GM19099 (cell line): ENCODE measurements around the gene TEC.

Experiments used
- POLR2A ChIP-seq: IDR thresholded peaks from 3 replicates; pipeline ENCODE4 v1.6.1; 2011; ENCODE audit warnings: low read depth; ENCODE audit not compliant: insufficient read length; ENCODE audit errors: extremely low read depth

TEC gene

DNA sequence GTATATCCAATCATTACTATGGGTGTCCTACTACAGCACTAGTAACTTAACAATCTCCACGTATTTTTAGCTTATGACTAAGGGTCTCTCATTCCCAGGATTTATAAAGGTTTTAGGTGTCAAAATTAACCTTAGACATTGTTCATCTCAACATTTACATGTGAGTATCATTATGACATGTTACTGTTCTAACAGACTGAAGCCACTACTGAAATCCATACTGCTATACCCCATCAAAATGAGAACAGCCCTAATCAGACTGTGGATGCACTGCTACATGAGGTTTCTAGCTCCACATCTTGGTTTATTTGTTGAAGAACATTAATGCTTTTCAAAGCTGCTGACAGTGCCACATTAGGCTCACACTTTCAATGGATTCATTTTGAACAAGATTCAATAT lies 100.0 kb downstream of the TEC start:
- no peak for TF ChIP-seq POLR2A

GRCh38 chr4:48167538-48168263 lies 101.9 kb downstream of the TEC start:
- TF ChIP-seq POLR2A: no peak

DNA sequence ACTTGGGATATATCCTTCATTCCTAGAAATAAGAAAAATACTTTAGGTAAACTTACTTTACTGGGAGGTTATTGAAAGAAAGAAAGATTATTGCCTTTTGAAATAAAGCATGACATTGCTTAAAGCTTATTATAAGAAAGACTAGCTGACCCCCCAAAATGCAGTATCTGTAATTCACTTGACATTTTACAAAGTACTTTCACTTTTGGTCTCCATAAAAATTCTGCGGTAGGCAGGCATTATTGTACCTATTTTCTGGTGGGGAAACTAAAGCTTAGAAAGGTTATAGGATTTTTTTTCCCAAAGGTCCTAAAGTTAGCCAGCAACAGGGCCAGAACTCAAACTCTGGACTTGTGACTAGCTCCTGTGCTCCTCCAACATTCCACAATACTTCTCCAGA lies 105.9 kb downstream of the TEC start:
- TF ChIP-seq POLR2A: no peak

- TF ChIP-seq POLR2A: no peak
Observed at GRCh38 chr4:48162162-48162561, 107.5 kb downstream of the TEC start.

DNA sequence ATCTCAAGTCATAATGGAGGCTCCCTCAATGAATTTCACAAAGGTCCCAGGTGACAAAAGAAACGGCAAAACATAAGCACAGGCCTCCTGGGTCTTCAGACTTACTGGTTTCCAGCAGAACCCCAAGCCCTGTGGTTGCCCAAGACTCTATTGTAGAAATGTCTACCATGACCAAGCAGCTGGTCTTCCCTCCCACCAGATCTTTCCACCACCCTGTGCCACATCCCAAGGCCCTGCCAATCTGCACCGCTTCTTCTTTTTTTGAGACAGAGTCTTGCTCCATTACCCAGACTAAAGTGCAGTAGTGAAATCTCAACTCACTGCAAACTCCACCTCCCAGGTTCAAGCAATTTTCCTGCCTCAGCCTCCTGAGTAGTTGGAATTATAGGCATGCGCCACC lies 112.4 kb downstream of the TEC start:
- no peak for TF ChIP-seq POLR2A

DNA sequence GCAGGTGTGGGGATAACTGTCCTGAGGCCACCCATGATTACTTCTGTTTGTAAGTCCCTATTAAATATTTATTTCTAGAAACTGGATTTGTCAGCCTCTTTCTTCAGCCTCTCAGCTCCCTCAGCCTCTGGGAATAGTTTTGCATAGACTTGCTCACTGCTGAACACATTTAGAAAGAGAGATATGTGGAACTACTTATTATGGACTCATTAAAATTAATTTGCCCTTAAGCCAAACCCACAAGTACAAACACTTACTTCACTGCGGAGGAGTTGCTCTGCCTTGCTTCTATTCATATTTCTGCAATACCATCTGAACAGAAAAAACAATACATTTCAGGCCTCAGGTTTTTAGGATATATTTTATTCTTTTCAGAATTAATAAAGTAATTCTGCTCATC lies 113.2 kb downstream of the TEC start:
- no peak for TF ChIP-seq POLR2A

DNA sequence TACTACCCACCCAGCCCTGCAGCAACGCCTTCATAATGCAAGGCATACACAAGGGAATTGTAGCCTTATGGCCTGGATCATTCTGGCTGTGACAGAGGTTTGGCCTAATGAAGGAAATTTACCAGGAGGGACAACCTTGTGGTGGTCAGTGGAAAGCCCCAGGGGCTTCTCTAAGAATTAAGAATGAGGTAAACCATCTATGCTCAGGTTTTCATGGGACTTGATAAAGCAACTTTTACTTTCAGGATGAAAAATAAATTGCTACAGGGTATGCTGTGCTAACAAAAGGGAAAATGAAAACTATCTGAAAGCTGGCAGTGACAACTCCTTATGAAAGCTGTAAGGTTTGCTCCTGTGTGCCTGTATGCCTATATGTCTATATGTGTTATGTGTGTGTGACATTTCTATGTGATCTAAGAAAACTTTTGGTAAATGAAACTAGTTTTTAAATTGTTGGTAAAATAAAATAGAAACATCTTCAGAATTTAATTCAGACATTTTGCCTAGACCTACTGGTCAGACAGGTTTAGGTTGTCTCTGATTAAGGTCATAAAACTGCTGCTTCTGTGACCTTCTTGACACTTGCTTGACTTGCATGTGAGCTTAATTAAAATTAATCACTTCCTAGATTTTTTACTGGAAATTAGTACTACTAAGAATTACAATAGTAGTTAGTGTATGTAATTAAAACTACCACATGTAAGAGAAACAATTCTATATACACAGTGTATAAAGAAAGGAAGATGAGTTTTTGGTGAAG lies 115.7 kb downstream of the TEC start:
- no peak for TF ChIP-seq POLR2A

DNA sequence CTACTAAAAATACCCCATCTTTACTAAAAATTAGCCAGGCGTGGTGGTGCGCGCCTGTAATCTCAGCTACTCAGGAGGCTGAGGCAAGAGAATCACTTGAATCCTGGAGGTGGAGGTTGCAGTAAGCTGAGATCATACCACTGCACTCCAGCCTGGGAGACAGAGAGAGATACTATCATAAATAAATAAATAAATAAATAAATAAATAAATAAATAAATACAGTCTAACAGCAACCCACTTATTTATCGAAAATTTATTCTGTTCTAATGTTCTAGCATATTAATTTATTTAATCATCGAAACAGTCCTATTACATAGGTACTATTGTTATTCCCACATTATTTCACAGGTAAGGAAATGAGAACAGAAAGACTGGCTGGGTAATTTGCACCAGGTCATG lies 117.4 kb downstream of the TEC start:
- TF ChIP-seq POLR2A: no peak

- TF ChIP-seq POLR2A: no peak
Observed at GRCh38 chr4:48149827-48150370, 119.7 kb downstream of the TEC start.

DNA sequence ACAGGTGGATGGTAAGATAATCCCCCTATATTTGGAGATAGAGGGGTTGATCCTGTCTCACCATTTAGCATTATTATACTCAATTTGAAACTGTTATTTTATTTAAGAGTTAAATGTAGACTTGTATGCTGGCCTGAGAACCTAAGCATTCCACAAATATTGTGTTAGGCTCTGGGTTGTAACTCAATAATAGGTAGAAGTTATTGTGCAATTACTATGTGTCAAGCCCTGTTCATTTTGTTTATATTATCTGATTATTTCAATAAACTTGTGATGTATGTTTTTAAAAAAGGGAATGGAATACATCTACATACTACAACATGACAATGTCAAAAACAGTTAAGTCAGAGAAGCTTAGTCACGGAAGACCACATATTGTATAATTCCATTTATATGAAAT lies 122.0 kb downstream of the TEC start:
- no peak for TF ChIP-seq POLR2A

DNA sequence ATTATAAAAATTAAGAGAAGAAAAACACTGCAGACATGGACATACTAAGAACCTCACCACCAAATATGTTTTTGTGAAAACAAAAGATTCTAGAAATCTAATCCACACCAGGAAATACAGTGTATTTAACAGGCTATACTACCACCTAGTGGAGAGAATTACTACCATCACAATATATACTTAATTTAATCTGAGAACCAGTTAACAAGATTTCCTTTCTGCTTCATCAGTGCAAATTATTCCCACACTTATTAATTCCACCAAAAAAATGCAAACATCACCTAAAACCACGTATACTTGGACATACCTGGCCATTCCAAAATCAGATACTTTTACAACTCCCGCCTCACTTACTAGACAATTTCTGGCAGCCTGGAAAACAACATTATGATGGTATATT lies 128.6 kb downstream of the TEC start:
- TF ChIP-seq POLR2A: no peak

- no peak for TF ChIP-seq POLR2A
Observed at GRCh38 chr4:48139691-48140090, 129.9 kb downstream of the TEC start.

DNA sequence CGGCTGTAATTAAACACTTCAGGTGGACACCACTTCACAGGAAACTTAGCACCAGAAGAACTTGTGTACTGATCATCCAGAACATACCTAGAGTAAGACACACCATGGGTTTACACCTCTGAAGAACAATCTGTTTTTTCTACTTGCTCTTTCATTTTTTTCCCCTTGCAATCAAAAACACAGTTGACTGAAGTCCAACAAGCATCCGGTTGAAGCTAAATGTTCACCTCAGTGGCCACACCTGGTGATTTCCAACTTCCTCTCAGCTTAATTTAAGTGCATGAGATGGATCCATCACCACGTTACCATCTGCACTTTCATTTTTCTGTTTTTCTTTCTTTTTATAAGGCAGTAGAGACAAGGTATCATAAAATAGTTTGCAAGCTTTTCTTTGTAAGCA lies 130.7 kb downstream of the TEC start:
- no peak for TF ChIP-seq POLR2A

DNA sequence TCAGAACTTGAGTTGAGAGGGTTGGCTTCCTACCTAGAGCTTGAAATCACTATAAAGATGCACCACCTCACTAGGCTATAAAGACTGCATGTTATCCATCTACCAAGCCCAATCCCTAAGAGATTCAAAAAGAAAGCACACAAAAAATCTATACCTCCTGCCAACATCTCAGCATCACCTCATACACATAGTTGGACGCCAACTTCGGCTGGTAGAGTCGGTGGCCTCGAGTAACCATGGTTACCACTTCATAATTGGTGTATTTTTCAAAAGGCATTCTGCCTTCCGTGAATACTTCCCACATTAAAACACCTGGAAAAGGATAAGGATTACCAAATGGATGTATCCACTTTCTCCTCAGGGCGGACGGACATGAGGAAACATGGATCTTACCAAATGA lies 131.1 kb downstream of the TEC start:
- no peak for TF ChIP-seq POLR2A

GRCh38 chr4:48137846-48138245 lies 131.8 kb downstream of the TEC start:
- TF ChIP-seq POLR2A: no peak

GRCh38 chr4:48134081-48134480 lies 135.6 kb downstream of the TEC start, which contains the start of gene TXK:
TSS of gene TXK (minus strand) at chr4:48134250. CDS start at chr4:48134170, 80 bp downstream.
- TF ChIP-seq POLR2A: no peak

GRCh38 chr4:48133669-48134068 lies 136.0 kb downstream of the TEC start:
- no peak for TF ChIP-seq POLR2A

DNA sequence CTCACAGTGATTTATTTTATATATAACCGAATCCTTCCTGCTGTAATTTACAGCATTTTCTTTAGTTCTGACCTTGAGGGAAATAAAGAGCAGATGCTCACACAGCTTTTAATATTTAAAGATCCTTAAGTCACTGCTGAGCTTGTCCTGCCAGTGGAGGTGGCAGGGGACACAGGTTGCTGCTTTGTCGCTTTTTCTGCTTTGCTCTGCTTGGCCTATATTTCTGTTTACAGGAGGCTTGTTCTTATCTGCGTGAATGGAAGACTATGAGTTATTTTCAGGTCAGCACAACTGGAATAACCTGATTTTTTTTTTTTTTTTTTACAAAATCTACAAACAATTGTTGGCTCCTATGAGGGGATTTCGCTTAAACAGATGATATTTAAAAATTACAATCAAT lies 137.9 kb downstream of the TEC start:
- TF ChIP-seq POLR2A: no peak
